Mucosa of gallbladder (tissue), 1 donor: ENCODE measurements around the gene TRPC4. TPM values are rescaled to one million over a fixed set of nuclear protein-coding genes. Genes with fewer than 3 reads are reported as not detected.
"Not testable (repeated sequence)": the region's sequence is repeated elsewhere in the genome, so short reads cannot be mapped to it uniquely, and the experiment has no call there.

Experiments used
- DNase-seq: peaks from one replicate; pipeline ENCODE4 v3.0.0-alpha.2; 2020; ENCODE audit warnings: low spot score
- total RNA-seq: library from RNA; stranded (reverse); gene quantifications from one replicate; pipeline ENCODE4 v1.2.1, GENCODE V29; 2021
- donor health status: DM: no; HTN: no; CAD: no.

The TRPC4 gene
- total RNA-seq, 1 donor from 2014 or later: 11.3 TPM

- no peak for DNase-seq
These were observed 36.2 kb downstream of the TRPC4 start for GRCh38 chr13:37833411-37833810.

GRCh38 chr13:37816276-37816675 is 53.3 kb downstream of the TRPC4 start:
- DNase-seq: no peak

GRCh38 chr13:37811441-37811840 is 58.1 kb downstream of the TRPC4 start:
- DNase-seq: no peak

- DNase-seq: no peak
These were observed 62.9 kb downstream of the TRPC4 start for GRCh38 chr13:37806666-37807065.

GRCh38 chr13:37797631-37798030 is 71.9 kb downstream of the TRPC4 start:
- no peak for DNase-seq

GRCh38 chr13:37796795-37797194 is 72.8 kb downstream of the TRPC4 start:
- DNase-seq: not testable (repeated sequence)

GRCh38 chr13:37795326-37795725 is 74.2 kb downstream of the TRPC4 start:
- DNase-seq: no peak

- DNase-seq: no peak
These were observed 77.9 kb downstream of the TRPC4 start for GRCh38 chr13:37791699-37792098.

GRCh38 chr13:37788346-37788745 is 81.2 kb downstream of the TRPC4 start:
- no peak for DNase-seq

GRCh38 chr13:37777676-37778075 is 91.9 kb downstream of the TRPC4 start:
- no peak for DNase-seq

GRCh38 chr13:37775871-37776270 is 93.7 kb downstream of the TRPC4 start:
- no peak for DNase-seq

- no peak for DNase-seq
These were observed 96.9 kb downstream of the TRPC4 start for GRCh38 chr13:37772644-37773043.

- DNase-seq: no peak
These were observed 100.0 kb downstream of the TRPC4 start for GRCh38 chr13:37769545-37769944.

- no peak for DNase-seq
These were observed 100.5 kb downstream of the TRPC4 start for GRCh38 chr13:37769078-37769477.

GRCh38 chr13:37766502-37766901 is 103.1 kb downstream of the TRPC4 start:
- no peak for DNase-seq

- no peak for DNase-seq
These were observed 114.2 kb downstream of the TRPC4 start for GRCh38 chr13:37755349-37755748.

- no peak for DNase-seq
These were observed 115.8 kb downstream of the TRPC4 start for GRCh38 chr13:37753776-37754175.

- DNase-seq: no peak
These were observed 117.4 kb downstream of the TRPC4 start for GRCh38 chr13:37752146-37752545.

- no peak for DNase-seq
These were observed 118.5 kb downstream of the TRPC4 start for GRCh38 chr13:37751025-37751424.

- no peak for DNase-seq
These were observed 120.7 kb downstream of the TRPC4 start for GRCh38 chr13:37748913-37749312.

GRCh38 chr13:37747071-37747612 is 122.4 kb downstream of the TRPC4 start:
- DNase-seq: no peak

- DNase-seq: no peak
These were observed 128.0 kb downstream of the TRPC4 start for GRCh38 chr13:37741536-37741935.

GRCh38 chr13:37736045-37736444 is 133.5 kb downstream of the TRPC4 start:
- no peak for DNase-seq

GRCh38 chr13:37735293-37735692 is 134.3 kb downstream of the TRPC4 start:
- no peak for DNase-seq
